K562 (cell line): ENCODE results near the gene PTCH2. TPM values are rescaled to one million over a fixed set of nuclear protein-coding genes. Genes with fewer than 3 reads are reported as not detected.

Source experiments
- ATAC-seq: fragments of 200-7000 bp; cut with Tn5 transposase; 3 replicates; pipeline ENCODE4 v1.9.1; 2020; ENCODE audit warnings: moderate library complexity
- BruUV-seq: library from RNA; stranded (reverse); fragments of 400-500 nt; replicated peaks from 2 replicates; lab custom pipeline; 2021; lab: Mats Ljungman, UMichigan
- CTCF ChIA-PET: fragments of 300-600 bp; formaldehyde crosslinking; extraction: SDS; loops from one replicate; lab custom pipeline; 2021; ENCODE audit warnings: low intra/inter-chr PET ratio; lab: Yijun Ruan, JAX
- POLR2A ChIA-PET: fragments of 300-600, 350-650 bp; sonication (Branson Sonifier 250); formaldehyde crosslinking; extraction: SDS; loops from one replicate; lab custom pipeline; 2021; ENCODE audit warnings: antibody characterized with exemption, inconsistent platforms; lab: Yijun Ruan, JAX
- DNase-seq, 4 experiments: peaks; one replicate each; pipeline versions ENCODE4 v3.0.0 to v3.0.0-alpha.2; 2011 to 2018; ENCODE audit warnings: low spot score in 3 of 4, mixed read lengths in 3 of 4; ENCODE audit errors: extremely low read depth in 1 of 4
- FAIRE-seq: peaks from 2 replicates; lab custom pipeline; 2011; peaks lifted over from hg19 to GRCh38; lab: Jason Lieb, UNC
- H2AFZ ChIP-seq: 2 replicates; pipeline ENCODE4 v1.6.0; 2011; ENCODE audit warnings: low read depth, low read length, control low read depth, inconsistent platforms
- H3K27ac ChIP-seq: fragments of 200-600 bp; 3 replicates; pipeline ENCODE4 v1.8.0; 2011; ENCODE audit warnings: low read depth, mild to moderate bottlenecking, control low read depth, inconsistent platforms, low read length, moderate library complexity, mixed read lengths; ENCODE audit errors: extremely low read depth
- H3K27me3 ChIP-seq, 2 experiments: fragments of 300-600 bp in 1 of 2; 2 replicates in 1 of 2; 3 replicates in 1 of 2; pipeline versions ENCODE4 v1.6.0 to v1.8.0; 2011; ENCODE audit warnings: inconsistent platforms in 2 of 2, low read length in 2 of 2, mild to moderate bottlenecking in 1 of 2, mixed read lengths in 1 of 2, moderate library complexity in 1 of 2; ENCODE audit not compliant: control insufficient read depth in 2 of 2, insufficient read depth in 2 of 2
- H3K36me3 ChIP-seq: fragments of 300-600 bp; 3 replicates; pipeline ENCODE4 v1.8.0; 2011; ENCODE audit warnings: mild to moderate bottlenecking, low read length, inconsistent platforms; ENCODE audit not compliant: control insufficient read depth, insufficient read depth
- H3K4me1 ChIP-seq, 2 experiments: fragments of 200-600 bp in 1 of 2; replicated peaks in 1 of 2; 2 replicates in 1 of 2; 3 replicates in 1 of 2; pipeline versions ENCODE4 v1.5.1 to v1.8.0; 2011; ENCODE audit warnings: inconsistent platforms in 2 of 2, low read length in 2 of 2, mild to moderate bottlenecking in 1 of 2, mixed read lengths in 1 of 2, moderate library complexity in 1 of 2; ENCODE audit not compliant: control insufficient read depth in 2 of 2, insufficient read depth in 2 of 2
- H3K4me2 ChIP-seq: 2 replicates; pipeline ENCODE4 v1.6.1; 2011; ENCODE audit warnings: low read length, control low read depth, inconsistent platforms, mixed read lengths; ENCODE audit not compliant: insufficient read depth
- H3K4me3 ChIP-seq: fragments of 200-600 bp; sonication (generic), shearing (Covaris generic); 2 replicates; pipeline ENCODE4 v1.5.1; 2016; ENCODE audit warnings: control low read depth, inconsistent platforms
- H3K79me2 ChIP-seq: fragments of 200-600 bp; 3 replicates; pipeline ENCODE4 v1.8.0; 2011; ENCODE audit warnings: low read length, inconsistent platforms; ENCODE audit not compliant: control insufficient read depth, insufficient read depth
- H3K9ac ChIP-seq, 2 experiments: 2 replicates each; pipeline versions ENCODE4 v1.6.0 to v1.6.1; 2011; ENCODE audit warnings: low read depth in 2 of 2, low read length in 2 of 2, control low read depth in 1 of 2, inconsistent platforms in 1 of 2, mild to moderate bottlenecking in 1 of 2, mixed read lengths in 1 of 2; ENCODE audit not compliant: insufficient read depth in 1 of 2
- H3K9me1 ChIP-seq: one replicate; pipeline ENCODE4 v1.6.0; 2011; ENCODE audit warnings: inconsistent platforms, mild to moderate bottlenecking, low read length, moderate library complexity; ENCODE audit not compliant: control insufficient read depth, insufficient read depth
- H3K9me3 ChIP-seq: replicated peaks from 2 replicates; pipeline ENCODE4 v1.5.1; 2011; ENCODE audit warnings: low read depth, low read length, inconsistent platforms; ENCODE audit not compliant: control insufficient read depth, insufficient read depth
- H4K20me1 ChIP-seq: replicated peaks from 2 replicates; pipeline ENCODE4 v1.6.1; 2011; ENCODE audit warnings: low read length, inconsistent platforms, mixed read lengths; ENCODE audit not compliant: control insufficient read depth, insufficient read depth
- BRF1 ChIP-seq: IDR thresholded peaks from 3 replicates; pipeline ENCODE4 v1.6.1; 2011; ENCODE audit warnings: borderline replicate concordance, mild to moderate bottlenecking; ENCODE audit not compliant: insufficient read length; ENCODE audit errors: extremely low read depth
- CBX1 ChIP-seq: sonication (generic); IDR thresholded peaks from 2 replicates; pipeline ENCODE4 v1.6.1; 2016; ENCODE audit warnings: antibody characterized with exemption, low read depth, mild to moderate bottlenecking
- FIP1L1 ChIP-seq: fragments of 200-400 bp; formaldehyde crosslinking; IDR thresholded peaks from 2 replicates; pipeline ENCODE4 v1.6.1; 2018; ENCODE audit warnings: mild to moderate bottlenecking, low read depth, low read length; ENCODE audit not compliant: poor library complexity, severe bottlenecking
- GTF2A2 ChIP-seq: IDR thresholded peaks from 2 replicates; pipeline ENCODE4 v1.6.1; 2016; ENCODE audit warnings: mild to moderate bottlenecking, missing genetic modification characterization, missing compliant biosample characterization
- HBP1 ChIP-seq: fragments of 450-650 bp; formaldehyde crosslinking; IDR thresholded peaks from 2 replicates; pipeline ENCODE4 v1.4.0; 2022; ENCODE audit warnings: missing genetic modification characterization
- MCM2 ChIP-seq: fragments of 450-650 bp; IDR thresholded peaks from 2 replicates; pipeline ENCODE4 v1.6.1; 2017; ENCODE audit warnings: low read depth, mild to moderate bottlenecking
- MEF2A ChIP-seq: IDR thresholded peaks from 2 replicates; pipeline ENCODE4 v1.6.1; 2011; ENCODE audit warnings: low read depth, mild to moderate bottlenecking, low read length, moderate library complexity; ENCODE audit not compliant: control insufficient read depth
- MEIS2 ChIP-seq: fragments of 450-650 bp; IDR thresholded peaks from 2 replicates; pipeline ENCODE4 v1.6.1; 2014; ENCODE audit warnings: mild to moderate bottlenecking; ENCODE audit not compliant: partially characterized antibody
- MIER1 ChIP-seq: fragments of 450-650 bp; IDR thresholded peaks from 2 replicates; pipeline ENCODE4 v1.6.1; 2016; ENCODE audit warnings: antibody characterized with exemption, mild to moderate bottlenecking, low read depth
- PYGO2 ChIP-seq: fragments of 450-650 bp; IDR thresholded peaks from 2 replicates; pipeline ENCODE4 v1.6.1; 2016; ENCODE audit warnings: mild to moderate bottlenecking, missing genetic modification characterization, moderate library complexity, missing compliant biosample characterization
- SMAD3 ChIP-seq: fragments of 450-650 bp; formaldehyde crosslinking; conservative IDR thresholded peaks from 2 replicates; pipeline ENCODE4 v1.4.0; 2020; ENCODE audit warnings: mild to moderate bottlenecking
- TCF3 ChIP-seq: sonication (generic); formaldehyde crosslinking; IDR thresholded peaks from 2 replicates; pipeline ENCODE4 v1.4.0; 2020; ENCODE audit warnings: mild to moderate bottlenecking, missing genetic modification reagents
- ZKSCAN3 ChIP-seq: fragments of 250-450 bp; sonication (Bioruptor Pico); IDR thresholded peaks from 2 replicates; pipeline ENCODE4 v1.4.0; 2020
- ZKSCAN8 ChIP-seq: fragments of 200-800 bp; sonication (Bioruptor generic); IDR thresholded peaks from 2 replicates; pipeline ENCODE4 v1.6.1; 2016; ENCODE audit warnings: missing genetic modification characterization, missing compliant biosample characterization
- ZNF253 ChIP-seq: fragments of 250-450 bp; sonication (Bioruptor Pico); conservative IDR thresholded peaks from 2 replicates; pipeline ENCODE4 v1.6.1; 2021; ENCODE audit warnings: mild to moderate bottlenecking
- ZNF316 ChIP-seq: fragments of 450-650 bp; IDR thresholded peaks from 2 replicates; pipeline ENCODE4 v1.6.1; 2016
- ZNF695 ChIP-seq: fragments of 450-650 bp; formaldehyde crosslinking; IDR thresholded peaks from 2 replicates; pipeline ENCODE4 v1.4.0; 2020; ENCODE audit warnings: mild to moderate bottlenecking, moderate library complexity
- WGBS: fragments of 100-300 bp; shearing (Covaris generic); methylation state at CpG from one replicate; pipeline ENCODE4 v1.1.6; 2016; ENCODE audit warnings: low coverage, mixed read lengths; ENCODE audit not compliant: insufficient coverage; ENCODE audit errors: missing lambda C conversion rate; 5-methylcytosine and 5-hydroxymethylcytosine counted together
- in situ Hi-C: fragments of 300-500 bp; cut with MboI; formaldehyde crosslinking; loops from 4 replicates; pipeline ENCODE4 v1.15.0; 2018; ENCODE audit warnings: inconsistent platforms, mixed read lengths
- intact Hi-C: fragments of 100-400 bp; cut with micrococcal nuclease; formaldehyde crosslinking; loops from 2 replicates; pipeline ENCODE4 v1.14.2; 2022
- polyA plus RNA-seq, 8 experiments: library from polyadenylated mRNA; depleted of rRNA in 4 of 8; stranded (reverse) in 5 of 8; unstranded in 3 of 8; fragments of >200 nt; fragmentation: Nextera tagmentation in 2 of 8; fragmentation: Illumina TruSeq in 1 of 8; extraction: Ambion mirVana in 2 of 8; extraction: Trizol in 1 of 8; gene quantifications; 2 replicates each; pipeline versions ENCODE4 v1.2.1 to v1.2.3, GENCODE V29; 2011 to 2014; ENCODE audit warnings: inconsistent platforms in 1 of 8, missing spikeins in 1 of 8
- total RNA-seq, 7 experiments: library from RNA; depleted of rRNA in 6 of 7; stranded (reverse); fragments of >200 nt in 6 of 7; fragmentation: Illumina TruSeq in 2 of 7; extraction: Trizol in 2 of 7; gene quantifications; 2 replicates each; pipeline versions ENCODE4 v1.2.1 to v1.2.3, GENCODE V29; 2011 to 2021; ENCODE audit warnings: low replicate concordance in 1 of 7
- TF ChIP-seq, protein P1 (sequence below): fragments of 200-800 bp; sonication (Bioruptor generic); IDR thresholded peaks from 2 replicates; pipeline ENCODE4 v1.6.1; 2017; ENCODE audit warnings: missing genetic modification characterization, missing compliant biosample characterization
- TF ChIP-seq, protein P2 (sequence below): fragments of 250-450 bp; sonication (Bioruptor Pico); IDR thresholded peaks from 2 replicates; pipeline ENCODE4 v1.8.0; 2022; ENCODE audit warnings: inconsistent platforms

PTCH2 gene
- total and polyA plus RNA-seq, 9 of the 15 experiments (the other 6 are each of a cell fraction or from before 2014, with no cell fraction given): 0.15 to 27.3 (median 0.48) TPM; not detected in 1

DNA sequence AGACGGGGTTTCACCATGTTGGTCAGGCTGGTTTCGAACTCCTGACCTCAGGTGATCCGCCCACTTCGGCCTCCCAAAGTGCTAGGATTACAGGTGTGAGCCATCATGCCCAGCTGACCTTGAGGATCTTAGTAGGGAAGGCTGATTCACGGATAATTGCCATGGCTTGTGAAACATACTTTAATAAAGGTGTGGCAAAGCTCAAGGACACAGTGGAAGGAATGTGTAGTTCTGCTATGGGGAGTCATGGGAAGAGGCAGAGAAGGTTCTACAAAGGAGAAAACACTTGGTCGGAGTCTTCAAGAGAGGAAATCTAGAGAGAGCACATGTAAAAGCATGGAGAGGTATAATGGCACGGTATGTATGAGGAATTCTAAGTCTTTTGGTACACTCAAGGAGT is 12.7 kb upstream of the PTCH2 start (continued):
- TF ChIP-seq ZKSCAN8 (CRISPR knock-in tag) (no peak), FIP1L1 (no peak)

DNA sequence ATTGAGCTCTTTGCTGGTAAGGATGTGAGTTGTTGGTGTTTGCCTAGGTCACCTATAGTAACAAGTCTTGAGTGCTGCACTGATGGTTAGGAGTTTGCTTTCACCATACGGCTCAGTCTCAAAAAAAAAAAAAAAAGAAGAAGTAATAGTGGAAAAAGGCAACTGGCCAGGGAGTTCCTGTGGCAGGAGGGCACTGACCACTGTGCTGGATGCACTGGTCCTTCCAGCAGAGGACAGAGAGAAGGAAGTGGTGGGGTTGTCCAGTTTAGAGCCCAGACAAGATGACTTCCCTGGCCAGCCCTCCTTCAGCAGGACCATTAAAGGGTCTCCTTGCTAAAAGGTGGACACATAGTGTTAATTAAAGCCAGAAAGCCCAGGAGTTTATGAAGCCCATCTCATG is 11.9 kb upstream of the PTCH2 start:
- H2AFZ ChIP-seq: no peak overlapping the region
- DNase-seq: no peak
- H4K20me1 ChIP-seq: no peaks in the 10 kb centered on the region
- H3K79me2 ChIP-seq: no peaks in the 10 kb centered on the region
- intact Hi-C loops (no loop called here), in situ Hi-C loops (no loop called here)
- no peaks in the 10 kb centered on the region for H3K9me1 ChIP-seq
- H3K27me3 ChIP-seq: no peaks in the 10 kb centered on the region
- H3K9me3 ChIP-seq: no peaks in the 10 kb centered on the region
- no peak overlapping the region for H3K27ac ChIP-seq
- H3K36me3 ChIP-seq: peaks cover 56% of the 10 kb centered on the region
- WGBS: 100% methylated on average over 1 of the region's 1 CpG
- H3K4me2 ChIP-seq: no peak overlapping the region
- no peaks in the 10 kb centered on the region for H3K4me1 ChIP-seq
- ATAC-seq: no peak
- H3K9ac ChIP-seq: no peak overlapping the region
- ChIA-PET POLR2A (interaction anchor here (0.8 to 2.6 kb wide), 3 partner anchors 11 to 36 kb away, joined by 3 to 11 read pairs (median 4); no protein-coding TSS in a partner anchor), CTCF (no interaction called here)
- no peak overlapping the region for H3K4me3 ChIP-seq
- no TSS peak for BruUV-seq
- FAIRE-seq: no peak
- no peak for TF ChIP-seq BRF1
- TF ChIP-seq, protein P1, sequence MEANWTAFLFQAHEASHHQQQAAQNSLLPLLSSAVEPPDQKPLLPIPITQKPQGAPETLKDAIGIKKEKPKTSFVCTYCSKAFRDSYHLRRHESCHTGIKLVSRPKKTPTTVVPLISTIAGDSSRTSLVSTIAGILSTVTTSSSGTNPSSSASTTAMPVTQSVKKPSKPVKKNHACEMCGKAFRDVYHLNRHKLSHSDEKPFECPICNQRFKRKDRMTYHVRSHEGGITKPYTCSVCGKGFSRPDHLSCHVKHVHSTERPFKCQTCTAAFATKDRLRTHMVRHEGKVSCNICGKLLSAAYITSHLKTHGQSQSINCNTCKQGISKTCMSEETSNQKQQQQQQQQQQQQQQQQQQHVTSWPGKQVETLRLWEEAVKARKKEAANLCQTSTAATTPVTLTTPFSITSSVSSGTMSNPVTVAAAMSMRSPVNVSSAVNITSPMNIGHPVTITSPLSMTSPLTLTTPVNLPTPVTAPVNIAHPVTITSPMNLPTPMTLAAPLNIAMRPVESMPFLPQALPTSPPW (CRISPR knock-in tag): no peak
- TF ChIP-seq HBP1 (CRISPR knock-in tag): no peak
- no peak for TF ChIP-seq GTF2A2 (tag)
- TF ChIP-seq SMAD3 (CRISPR knock-in tag): no peak
- no peak for TF ChIP-seq MIER1
- TF ChIP-seq MEF2A: no peak
- no peak for TF ChIP-seq CBX1
- TF ChIP-seq ZNF253 (CRISPR knock-in tag): no peak
- TF ChIP-seq ZKSCAN3 (CRISPR knock-in tag): no peak
- TF ChIP-seq MCM2: no peak
- no peak for TF ChIP-seq ZNF316
- TF ChIP-seq ZNF695 (CRISPR knock-in tag): no peak
- TF ChIP-seq MEIS2: no peak
- TF ChIP-seq PYGO2: no peak
- no peak for TF ChIP-seq TCF3 (CRISPR knock-in tag)
- TF ChIP-seq, protein P2, sequence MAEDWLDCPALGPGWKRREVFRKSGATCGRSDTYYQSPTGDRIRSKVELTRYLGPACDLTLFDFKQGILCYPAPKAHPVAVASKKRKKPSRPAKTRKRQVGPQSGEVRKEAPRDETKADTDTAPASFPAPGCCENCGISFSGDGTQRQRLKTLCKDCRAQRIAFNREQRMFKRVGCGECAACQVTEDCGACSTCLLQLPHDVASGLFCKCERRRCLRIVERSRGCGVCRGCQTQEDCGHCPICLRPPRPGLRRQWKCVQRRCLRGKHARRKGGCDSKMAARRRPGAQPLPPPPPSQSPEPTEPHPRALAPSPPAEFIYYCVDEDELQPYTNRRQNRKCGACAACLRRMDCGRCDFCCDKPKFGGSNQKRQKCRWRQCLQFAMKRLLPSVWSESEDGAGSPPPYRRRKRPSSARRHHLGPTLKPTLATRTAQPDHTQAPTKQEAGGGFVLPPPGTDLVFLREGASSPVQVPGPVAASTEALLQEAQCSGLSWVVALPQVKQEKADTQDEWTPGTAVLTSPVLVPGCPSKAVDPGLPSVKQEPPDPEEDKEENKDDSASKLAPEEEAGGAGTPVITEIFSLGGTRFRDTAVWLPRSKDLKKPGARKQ (CRISPR knock-in tag): no peak
